Measurements from ENCODE around the gene TRIM62.

Gene TRIM62

GRCh38 chr1:33180911-33181890 is 642 bp downstream of the TRIM62 start:
- peak; percentile 94 for DNase-seq

- DNase-seq = peak; percentile 56
Observed at GRCh38 chr1:33180226-33180910, 1.5 kb downstream of the TRIM62 start.

GRCh38 chr1:33178836-33179439 is 2.9 kb downstream of the TRIM62 start:
- DNase-seq = no peak

GRCh38 chr1:33177996-33178540 is 3.8 kb downstream of the TRIM62 start:
- no peak for DNase-seq

- DNase-seq = no peak
Observed at GRCh38 chr1:33176887-33177286, 5.0 kb downstream of the TRIM62 start.

- no peak for DNase-seq
Observed at GRCh38 chr1:33176362-33176850, 5.4 kb downstream of the TRIM62 start.

- no peak for DNase-seq
Observed at GRCh38 chr1:33175865-33176264, 6.0 kb downstream of the TRIM62 start.

- no peak for DNase-seq
Observed at GRCh38 chr1:33173091-33173490, 8.8 kb downstream of the TRIM62 start.

- no peak for DNase-seq
Observed at GRCh38 chr1:33171977-33172813, 9.6 kb downstream of the TRIM62 start.

- no peak for DNase-seq
Observed at GRCh38 chr1:33170351-33171274, 11.2 kb downstream of the TRIM62 start.

- no peak for DNase-seq
Observed at GRCh38 chr1:33169290-33170055, 12.4 kb downstream of the TRIM62 start.

- DNase-seq = no peak
Observed at GRCh38 chr1:33168556-33169289, 13.1 kb downstream of the TRIM62 start.

GRCh38 chr1:33167650-33168447 is 14.0 kb downstream of the TRIM62 start:
- DNase-seq = no peak

- DNase-seq = no peak
Observed at GRCh38 chr1:33165809-33166208, 16.0 kb downstream of the TRIM62 start.

- no peak for DNase-seq
Observed at GRCh38 chr1:33165209-33165608, 16.6 kb downstream of the TRIM62 start.

GRCh38 chr1:33163621-33164519 is 18.0 kb downstream of the TRIM62 start:
- peak; percentile 75 for DNase-seq

GRCh38 chr1:33162141-33162540 is 19.7 kb downstream of the TRIM62 start:
- DNase-seq = no peak
